B cell (primary cell): ENCODE measurements around the gene NATD1. TPM values are rescaled to one million over a fixed set of nuclear protein-coding genes. Genes with fewer than 3 reads are reported as not detected.

ENCODE experiments used
- ATAC-seq: fragments of 200-7000 bp; cut with Tn5 transposase; one replicate; pipeline ENCODE4 v1.10.0; 2021; ENCODE audit warnings: low read depth, mild to moderate bottlenecking, moderate number of reproducible peaks, moderate library complexity
- CTCF ChIA-PET: fragments of 350-600 bp; sonication (Branson Sonifier 250); formaldehyde crosslinking; loops from one replicate; lab custom pipeline; 2021; ENCODE audit warnings: antibody characterized with exemption, inconsistent platforms; lab: Charles Lee
- POLR2A ChIA-PET: fragments of 350-600 bp; sonication (Branson Sonifier 250); formaldehyde crosslinking; loops from one replicate; lab custom pipeline; 2021; ENCODE audit warnings: antibody characterized with exemption; lab: Charles Lee
- DNase-seq: peaks from one replicate; pipeline ENCODE4 v3.0.0; 2013
- H2AFZ ChIP-seq: 2 replicates; pipeline ENCODE4 v1.6.1; 2012; ENCODE audit warnings: mild to moderate bottlenecking, low read depth, low read length; ENCODE audit not compliant: insufficient read depth, poor library complexity, severe bottlenecking
- H3K27ac ChIP-seq, 2 donors: 1 replicate in 1 of 2; 2 replicates in 1 of 2; pipeline ENCODE4 v1.5.1; 2012 to 2013; ENCODE audit warnings: low read length in 2 of 2, mild to moderate bottlenecking in 2 of 2, moderate library complexity in 1 of 2
- H3K27me3 ChIP-seq, 4 experiments: fragments of 200-600 bp in 1 of 4; sonication (generic) in 1 of 4; replicated peaks in 1 of 4; 1 replicate in 2 of 4; 2 replicates in 2 of 4; pipeline versions ENCODE4 v1.6.1 to v1.7.0; 2013 to 2016; ENCODE audit warnings: low read length in 3 of 4, mild to moderate bottlenecking in 2 of 4, mixed read lengths in 1 of 4, moderate library complexity in 1 of 4; ENCODE audit not compliant: insufficient read depth in 4 of 4, control insufficient read depth in 3 of 4; ENCODE audit errors: control extremely low read depth in 1 of 4
- H3K36me3 ChIP-seq, 2 experiments: replicated peaks in 1 of 2; 1 replicate in 1 of 2; 2 replicates in 1 of 2; pipeline versions ENCODE4 v1.6.1 to v1.7.1; 2013; ENCODE audit warnings: low read length in 1 of 2; ENCODE audit not compliant: insufficient read depth in 2 of 2, control insufficient read depth in 1 of 2; ENCODE audit errors: control extremely low read depth in 1 of 2, extremely low read depth in 1 of 2
- H3K4me1 ChIP-seq, 2 donors: fragments of 200-600 bp in 1 of 2; sonication (generic) in 1 of 2; 1 replicate in 1 of 2; 2 replicates in 1 of 2; pipeline versions ENCODE4 v1.5.1 to v1.6.1; 2013 to 2017; ENCODE audit warnings: low read length in 2 of 2; ENCODE audit not compliant: control insufficient read depth in 2 of 2, insufficient read depth in 2 of 2
- H3K4me2 ChIP-seq: replicated peaks from 2 replicates; pipeline ENCODE3; 2012; ENCODE audit warnings: mild to moderate bottlenecking, low read depth, low read length; ENCODE audit not compliant: poor library complexity, severe bottlenecking
- H3K4me3 ChIP-seq, 5 experiments: fragments of 200-600 bp in 1 of 5; sonication (generic) in 1 of 5; 1 replicate in 3 of 5; 2 replicates in 2 of 5; pipeline versions ENCODE4 v1.5.1 to v1.7.0; 2011 to 2016; ENCODE audit warnings: low read length in 4 of 5, mild to moderate bottlenecking in 4 of 5, low read depth in 2 of 5, control low read depth in 1 of 5, moderate library complexity in 1 of 5; ENCODE audit not compliant: insufficient read depth in 1 of 5; ENCODE audit errors: control extremely low read depth in 1 of 5, extremely low read depth in 1 of 5
- H3K79me2 ChIP-seq: fragments of 200-600 bp; sonication (generic); one replicate; pipeline ENCODE4 v1.6.0; 2016; ENCODE audit warnings: low read length; ENCODE audit not compliant: control insufficient read depth, insufficient read depth
- H3K9ac ChIP-seq: fragments of 200-600 bp; sonication (generic); 2 replicates; pipeline ENCODE4 v1.6.1; 2017; ENCODE audit warnings: mild to moderate bottlenecking, low read length, moderate library complexity
- H3K9me3 ChIP-seq, 3 donors: one replicate each; pipeline versions ENCODE4 v1.6.1 to v1.7.1; 2013; ENCODE audit warnings: low read length in 2 of 3; ENCODE audit not compliant: control insufficient read depth in 2 of 3, insufficient read depth in 1 of 3; ENCODE audit errors: control extremely low read depth in 1 of 3
- H4K20me1 ChIP-seq: 2 replicates; pipeline ENCODE4 v1.6.0; 2012; ENCODE audit warnings: mild to moderate bottlenecking, low read length; ENCODE audit not compliant: insufficient read depth, control insufficient read depth, poor library complexity, severe bottlenecking
- H3K27ac Mint-ChIP-seq: one replicate; pipeline ENCODE4 v1.8.0; 2021; ENCODE audit warnings: mixed read lengths
- H3K27me3 Mint-ChIP-seq: one replicate; pipeline ENCODE4 v1.8.0; 2021; ENCODE audit warnings: mixed read lengths
- H3K4me1 Mint-ChIP-seq: one replicate; pipeline ENCODE4 v1.8.0; 2021; ENCODE audit warnings: mixed read lengths
- H3K4me3 Mint-ChIP-seq: one replicate; pipeline ENCODE4 v1.8.0; 2021; ENCODE audit warnings: mixed read lengths
- H3K9me3 Mint-ChIP-seq: one replicate; pipeline ENCODE4 v1.8.0; 2022; ENCODE audit warnings: mixed read lengths; ENCODE audit not compliant: insufficient read depth
- EZH2 ChIP-seq: IDR thresholded peaks from 2 replicates; pipeline ENCODE4 v1.6.1; 2012; ENCODE audit warnings: borderline replicate concordance, low read depth, mild to moderate bottlenecking, moderate library complexity, low read length; ENCODE audit not compliant: insufficient read depth, poor library complexity, severe bottlenecking
- WGBS: methylation state at CpG from one replicate; pipeline ENCODE4 v1.1.5; 2013; ENCODE audit warnings: missing lambda C conversion rate; ENCODE audit not compliant: insufficient coverage; 5-methylcytosine and 5-hydroxymethylcytosine counted together
- intact Hi-C: fragments of 100-400 bp; cut with micrococcal nuclease; formaldehyde crosslinking; loops from one replicate; pipeline ENCODE4 v1.10.0; 2022
- polyA plus RNA-seq: library from polyadenylated mRNA; depleted of rRNA; stranded (reverse); fragments of >200 nt; gene quantifications from 2 replicates; pipeline ENCODE4 v1.2.3, GENCODE V29; 2012
- total RNA-seq, 2 donors: library from RNA; stranded (reverse); fragments of 120-200 nt in 1 of 2; gene quantifications; 1 replicate in 1 of 2; 2 replicates in 1 of 2; pipeline versions ENCODE4 v1.2.3 to v1.2.4, GENCODE V29; 2013 to 2022
- TF ChIP-seq, protein P1 (sequence below): fragments of 200-600 bp; IDR thresholded peaks from one replicate; pipeline ENCODE4 v1.8.0; 2022; ENCODE audit warnings: antibody characterized with exemption, mild to moderate bottlenecking

NATD1 gene
- total and polyA plus RNA-seq, 2 donors (not counting 1 experiment from before 2014, with no cell fraction given), result 2.0 to 6.7 TPM

DNA sequence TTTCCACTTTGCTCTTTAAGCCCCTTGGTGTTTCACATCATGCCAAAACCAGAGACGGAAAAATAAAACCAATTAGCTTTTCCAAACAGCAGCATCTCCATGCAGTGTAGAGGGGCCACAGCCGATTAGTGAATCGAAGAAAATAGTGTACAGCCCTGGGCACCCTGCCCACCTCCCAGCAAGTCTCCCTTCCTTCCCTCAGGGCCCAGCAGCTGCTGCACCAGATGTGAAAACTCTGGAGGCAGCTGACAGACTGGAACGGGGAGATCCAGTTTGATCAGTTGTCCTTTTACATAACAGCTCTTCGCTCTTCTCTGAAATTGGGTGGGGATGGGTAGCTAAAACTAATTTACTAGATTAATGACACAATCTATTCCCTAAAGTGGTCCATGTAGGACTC, 58.5 kb downstream of the NATD1 start:
- no peak overlapping the region for H3K4me2 ChIP-seq
- no peak overlapping the region for H3K9ac ChIP-seq
- peaks cover 27% of the 10 kb centered on the region for H4K20me1 ChIP-seq
- ATAC-seq, result no peak
- peaks cover 0 to 2% of the 10 kb centered on the region in 2 donors for H3K4me1 ChIP-seq
- no peak overlapping the region for H3K4me3 ChIP-seq
- no peaks in the 10 kb centered on the region for H3K9me3 Mint-ChIP-seq
- intact Hi-C loops, result no loop called here
- ChIA-PET POLR2A (no interaction called here), CTCF (no interaction called here)
- peaks cover 9% of the 10 kb centered on the region for H3K4me1 Mint-ChIP-seq
- WGBS, result 91% methylated on average over 3 of the region's 5 CpGs
- no peak overlapping the region for H2AFZ ChIP-seq
- no peak overlapping the region for H3K4me3 Mint-ChIP-seq
- no peaks in the 10 kb centered on the region for H3K27me3 Mint-ChIP-seq
- DNase-seq, result no peak
- H3K27ac Mint-ChIP-seq, result no peak overlapping the region
- H3K79me2 ChIP-seq, result peaks cover 6% of the 10 kb centered on the region
- TF ChIP-seq, protein P1, sequence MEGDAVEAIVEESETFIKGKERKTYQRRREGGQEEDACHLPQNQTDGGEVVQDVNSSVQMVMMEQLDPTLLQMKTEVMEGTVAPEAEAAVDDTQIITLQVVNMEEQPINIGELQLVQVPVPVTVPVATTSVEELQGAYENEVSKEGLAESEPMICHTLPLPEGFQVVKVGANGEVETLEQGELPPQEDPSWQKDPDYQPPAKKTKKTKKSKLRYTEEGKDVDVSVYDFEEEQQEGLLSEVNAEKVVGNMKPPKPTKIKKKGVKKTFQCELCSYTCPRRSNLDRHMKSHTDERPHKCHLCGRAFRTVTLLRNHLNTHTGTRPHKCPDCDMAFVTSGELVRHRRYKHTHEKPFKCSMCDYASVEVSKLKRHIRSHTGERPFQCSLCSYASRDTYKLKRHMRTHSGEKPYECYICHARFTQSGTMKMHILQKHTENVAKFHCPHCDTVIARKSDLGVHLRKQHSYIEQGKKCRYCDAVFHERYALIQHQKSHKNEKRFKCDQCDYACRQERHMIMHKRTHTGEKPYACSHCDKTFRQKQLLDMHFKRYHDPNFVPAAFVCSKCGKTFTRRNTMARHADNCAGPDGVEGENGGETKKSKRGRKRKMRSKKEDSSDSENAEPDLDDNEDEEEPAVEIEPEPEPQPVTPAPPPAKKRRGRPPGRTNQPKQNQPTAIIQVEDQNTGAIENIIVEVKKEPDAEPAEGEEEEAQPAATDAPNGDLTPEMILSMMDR, result no peak
- TF ChIP-seq EZH2, result no peak
- H3K36me3 ChIP-seq, result peaks cover 1 to 25% of the 10 kb centered on the region in 2 experiments
- no peaks in the 10 kb centered on the region for H3K27me3 ChIP-seq
- no peaks in the 10 kb centered on the region for H3K9me3 ChIP-seq
- H3K27ac ChIP-seq, result no peak overlapping the region

- Histone ChIP-seq H3K4me2 (no peak overlapping the region), H4K20me1 (peaks cover 22% of the 10 kb centered on the region), H3K9me3 (no peaks in the 10 kb centered on the region), H3K27ac (no peak overlapping the region), H3K4me1 (no peaks in the 10 kb centered on the region), H2AFZ (no peak overlapping the region), H3K9ac (no peak overlapping the region), H3K4me3 (no peak overlapping the region), H3K79me2 (peaks cover under 1% of the 10 kb centered on the region), H3K27me3 (no peaks in the 10 kb centered on the region), H3K36me3 (peaks cover 1 to 25% of the 10 kb centered on the region in 2 experiments)
- CTCF ChIA-PET, result no interaction called here
- WGBS, result 70% methylated on average over 5 of the region's 8 CpGs
- Mint-ChIP-seq H3K9me3 (no peaks in the 10 kb centered on the region), H3K27ac (no peak overlapping the region), H3K4me3 (no peak overlapping the region), H3K27me3 (no peaks in the 10 kb centered on the region), H3K4me1 (peaks cover 5% of the 10 kb centered on the region)
- intact Hi-C loops, result no loop called here
- no peak for TF ChIP-seq EZH2
- TF ChIP-seq, protein P1, result no peak
- no peak for DNase-seq
- POLR2A ChIA-PET, result no interaction called here
- ATAC-seq, result no peak
These were observed 59.0 kb downstream of the NATD1 start for GRCh38 chr17:21194226-21194625.
